IMR-90 (cell line): ENCODE results near the gene DNAJB12. TPM values are rescaled to one million over a fixed set of nuclear protein-coding genes. Genes with fewer than 3 reads are reported as not detected.

Experiments used
- ATAC-seq: fragments of 200-7000 bp; cut with Tn5 transposase; 2 replicates; pipeline ENCODE4 v1.9.1; 2020; ENCODE audit warnings: low read depth, mild to moderate bottlenecking, moderate library complexity
- BruUV-seq: library from RNA; stranded (reverse); fragments of 400-500 nt; replicated peaks from 2 replicates; lab custom pipeline; 2021; lab: Mats Ljungman, UMichigan
- CTCF ChIA-PET: fragments of 300-600 bp; formaldehyde crosslinking; extraction: SDS; loops from one replicate; lab custom pipeline; 2021; ENCODE audit warnings: antibody characterized with exemption; lab: Yijun Ruan, JAX
- POLR2A ChIA-PET: fragments of 300-600 bp; sonication (Branson Sonifier 250); formaldehyde crosslinking; loops from one replicate; lab custom pipeline; 2022; ENCODE audit warnings: antibody characterized with exemption; ENCODE audit not compliant: unreplicated experiment; lab: Charles Lee
- DNase-seq: peaks from one replicate; pipeline ENCODE4 v3.0.0; 2013
- H2AFZ ChIP-seq: replicated peaks from 2 replicates; pipeline ENCODE3; 2013; ENCODE audit warnings: low read length, mild to moderate bottlenecking; ENCODE audit not compliant: poor library complexity
- H2AK5ac ChIP-seq: 2 replicates; pipeline ENCODE4 v1.6.1; 2013; ENCODE audit warnings: low read depth, low read length, inconsistent platforms
- H2AK9ac ChIP-seq: replicated peaks from 2 replicates; pipeline ENCODE3; 2013; ENCODE audit warnings: mild to moderate bottlenecking, low read depth, low read length, moderate library complexity; ENCODE audit not compliant: poor library complexity
- H2BK120ac ChIP-seq: 2 replicates; pipeline ENCODE4 v1.6.1; 2013; ENCODE audit warnings: low read depth, low read length, inconsistent platforms
- H2BK15ac ChIP-seq: 3 replicates; pipeline ENCODE4 v1.6.1; 2013; ENCODE audit warnings: low read depth, low read length, inconsistent platforms
- H2BK20ac ChIP-seq: 2 replicates; pipeline ENCODE4 v1.6.1; 2013; ENCODE audit warnings: low read depth, mild to moderate bottlenecking, inconsistent platforms, low read length, moderate library complexity
- H2BK5ac ChIP-seq: 2 replicates; pipeline ENCODE4 v1.6.1; 2013; ENCODE audit warnings: mild to moderate bottlenecking, low read depth, low read length, inconsistent platforms; ENCODE audit not compliant: poor library complexity, severe bottlenecking
- H3K14ac ChIP-seq: replicated peaks from 2 replicates; pipeline ENCODE4 v1.6.1; 2013; ENCODE audit warnings: low read depth, low read length, inconsistent platforms
- H3K18ac ChIP-seq: 2 replicates; pipeline ENCODE4 v1.6.1; 2013; ENCODE audit warnings: low read depth, low read length, control low read depth
- H3K23ac ChIP-seq: 2 replicates; pipeline ENCODE4 v1.6.1; 2013; ENCODE audit warnings: low read depth, low read length, inconsistent platforms
- H3K27ac ChIP-seq: 2 replicates; pipeline ENCODE4 v1.5.1; 2013; ENCODE audit warnings: mild to moderate bottlenecking, control low read depth, low read length; ENCODE audit not compliant: insufficient read depth
- H3K27me3 ChIP-seq: 2 replicates; pipeline ENCODE4 v1.6.1; 2013; ENCODE audit warnings: low read length; ENCODE audit not compliant: control insufficient read depth, insufficient read depth
- H3K36me3 ChIP-seq: 2 replicates; pipeline ENCODE4 v1.6.1; 2013; ENCODE audit warnings: low read length, mixed read lengths; ENCODE audit not compliant: control insufficient read depth, insufficient read depth
- H3K4ac ChIP-seq: 2 replicates; pipeline ENCODE4 v1.6.1; 2013; ENCODE audit warnings: low read depth, low read length, inconsistent platforms
- H3K4me1 ChIP-seq: 2 replicates; pipeline ENCODE4 v1.6.1; 2013; ENCODE audit warnings: low read length, mixed read lengths; ENCODE audit not compliant: control insufficient read depth, insufficient read depth
- H3K4me2 ChIP-seq: 2 replicates; pipeline ENCODE4 v1.6.1; 2013; ENCODE audit warnings: low read depth, mild to moderate bottlenecking, control low read depth, low read length, moderate library complexity
- H3K4me3 ChIP-seq: 2 replicates; pipeline ENCODE4 v1.5.1; 2013; ENCODE audit warnings: low read depth, mild to moderate bottlenecking, control low read depth, low read length, moderate library complexity; ENCODE audit not compliant: insufficient read depth
- H3K56ac ChIP-seq: 2 replicates; pipeline ENCODE4 v1.6.1; 2013; ENCODE audit warnings: low read length, inconsistent platforms; ENCODE audit not compliant: insufficient read depth; ENCODE audit errors: extremely low read depth
- H3K79me1 ChIP-seq, 2 experiments: 2 replicates each; pipeline ENCODE4 v1.6.1; 2013; ENCODE audit warnings: low read length in 2 of 2, inconsistent platforms in 1 of 2, low read depth in 1 of 2
- H3K9ac ChIP-seq: 2 replicates; pipeline ENCODE4 v1.6.1; 2013; ENCODE audit warnings: low read depth, low read length, control low read depth
- H3K9me1 ChIP-seq: 2 replicates; pipeline ENCODE4 v1.6.1; 2013; ENCODE audit warnings: low read length, inconsistent platforms; ENCODE audit not compliant: insufficient read depth
- H3K9me3 ChIP-seq: 2 replicates; pipeline ENCODE4 v1.6.1; 2013; ENCODE audit warnings: low read length; ENCODE audit not compliant: control insufficient read depth, insufficient read depth
- H4K20me1 ChIP-seq: 2 replicates; pipeline ENCODE4 v1.6.1; 2013; ENCODE audit warnings: low read length, inconsistent platforms; ENCODE audit not compliant: insufficient read depth
- H4K5ac ChIP-seq: 2 replicates; pipeline ENCODE4 v1.6.1; 2013; ENCODE audit warnings: mild to moderate bottlenecking, low read depth, low read length, control low read depth
- H4K8ac ChIP-seq, 2 experiments: 2 replicates each; pipeline ENCODE4 v1.6.1; 2013; ENCODE audit warnings: low read depth in 2 of 2, low read length in 2 of 2, control low read depth in 1 of 2, inconsistent platforms in 1 of 2
- H4K91ac ChIP-seq: 2 replicates; pipeline ENCODE4 v1.6.1; 2013; ENCODE audit warnings: low read depth, low read length, inconsistent platforms; ENCODE audit not compliant: insufficient read depth
- CHD1 ChIP-seq: IDR thresholded peaks from 2 replicates; pipeline ENCODE4 v1.6.1; 2012; ENCODE audit warnings: low read depth, low read length, improper control_type of control experiment
- ELK1 ChIP-seq: fragments of 150-350 bp; IDR thresholded peaks from 2 replicates; pipeline ENCODE4 v1.6.1; 2016; ENCODE audit warnings: low read depth, mild to moderate bottlenecking, low read length, moderate library complexity, borderline replicate concordance
- WGBS, 2 experiments: methylation state at CpG; one replicate each; pipeline versions ENCODE4 v1.1.5 to v1.1.7; 2013; ENCODE audit warnings: missing lambda C conversion rate in 2 of 2; ENCODE audit not compliant: insufficient read length in 1 of 2; ENCODE audit errors: extremely low coverage in 2 of 2; 5-methylcytosine and 5-hydroxymethylcytosine counted together
- dilution Hi-C: fragments of 300-500 bp; cut with HindIII; formaldehyde crosslinking; loops from one replicate; pipeline ENCODE4 v1.14.3; 2018; ENCODE audit warnings: low sequenced_read_pairs; ENCODE audit not compliant: unreplicated experiment
- in situ Hi-C: fragments of 300-500 bp; cut with MboI; formaldehyde crosslinking; loops from 3 replicates; pipeline ENCODE4 v1.14.3; 2019; ENCODE audit warnings: low sequenced_read_pairs, inconsistent platforms, mixed read lengths
- intact Hi-C: fragments of 100-400 bp; cut with micrococcal nuclease; formaldehyde crosslinking; loops from 2 replicates; pipeline ENCODE4 v1.10.0; 2022
- polyA plus RNA-seq, 3 experiments: library from polyadenylated mRNA; depleted of rRNA; stranded (reverse); fragments of >200 nt; gene quantifications; 2 replicates each; pipeline ENCODE4 v1.2.3, GENCODE V29; 2012; ENCODE audit warnings: low replicate concordance in 1 of 3
- total RNA-seq: library from RNA; depleted of rRNA; stranded (reverse); fragments of >200 nt; gene quantifications from 2 replicates; pipeline ENCODE4 v1.2.3, GENCODE V29; 2012

Gene DNAJB12
- total and polyA plus RNA-seq, 2 of the 4 experiments (the other 2 are of a cell fraction), result 18.3 to 24.0 TPM

- Histone ChIP-seq H4K5ac (no peak overlapping the region), H3K36me3 (peaks cover 46% of the 10 kb centered on the region), H2BK15ac (no peak overlapping the region), H3K9ac (no peak overlapping the region), H4K8ac (no peak overlapping the region), H3K4ac (no peak overlapping the region), H4K91ac (no peak overlapping the region), H3K9me3 (no peaks in the 10 kb centered on the region), H2BK5ac (no peak overlapping the region), H3K9me1 (no peaks in the 10 kb centered on the region; the same call in 1 of the 2 replicates), H3K4me1 (no peaks in the 10 kb centered on the region), H3K14ac (no peak overlapping the region), H3K56ac (no peak overlapping the region), H3K27ac (no peak overlapping the region), H2BK120ac (no peak overlapping the region), H3K18ac (no peak overlapping the region), H3K4me2 (no peak overlapping the region), H2AFZ (no peak overlapping the region), H2AK9ac (no peak overlapping the region), H3K27me3 (no peaks in the 10 kb centered on the region), H2AK5ac (no peak overlapping the region), H3K23ac (no peak overlapping the region), H4K20me1 (peaks cover 7% of the 10 kb centered on the region; the same call in 1 of the 2 replicates), H3K4me3 (no peak overlapping the region), H2BK20ac (no peak overlapping the region), H3K79me1 (peaks cover 6 to 27% of the 10 kb centered on the region in 2 experiments; a peak in 1 of 4 replicates)
- ChIA-PET POLR2A (no interaction called here), CTCF (no interaction called here)
- DNase-seq, result no peak
- WGBS, 2 experiments, result no CpG with 5 or more reads among the region's 5 CpGs
- in situ Hi-C loops (no loop called here), intact Hi-C loops (no loop called here), dilution Hi-C loops (no loop called here)
- no TSS peak for BruUV-seq
- no peak for ATAC-seq
- TF ChIP-seq CHD1, result no peak
- no peak for TF ChIP-seq ELK1
Observed at GRCh38 chr10:72342911-72343310, 11.8 kb downstream of the DNAJB12 start.
